K562 (cell line): ENCODE results near the gene USP7. TPM values are rescaled to one million over a fixed set of nuclear protein-coding genes. Genes with fewer than 3 reads are reported as not detected.
A peak's percentile ranks its signal among the peaks of the same experiment; 100 is the strongest.

Source experiments
- CHD2 ChIP-seq: IDR thresholded peaks from 2 replicates; pipeline ENCODE4 v1.6.1; 2011; ENCODE audit warnings: low read depth, low read length
- DACH1 ChIP-seq: fragments of 450-650 bp; IDR thresholded peaks from 2 replicates; pipeline ENCODE4 v1.6.1; 2018; ENCODE audit not compliant: partially characterized antibody
- FOSL1 ChIP-seq: fragments of 200-800 bp; sonication (Bioruptor generic); conservative IDR thresholded peaks from 2 replicates; pipeline ENCODE4 v1.6.1; 2016; ENCODE audit warnings: missing genetic modification characterization, missing compliant biosample characterization
- KHSRP ChIP-seq: fragments of 450-650 bp; IDR thresholded peaks from 2 replicates; pipeline ENCODE4 v1.6.1; 2017
- KLF10 ChIP-seq: fragments of 250-450 bp; sonication (Bioruptor Pico); IDR thresholded peaks from 2 replicates; pipeline ENCODE4 v1.6.1; 2021; ENCODE audit warnings: matching md5 sums
- KLF6 ChIP-seq: fragments of 250-450 bp; sonication (Bioruptor Pico); IDR thresholded peaks from 2 replicates; pipeline ENCODE4 v1.4.0; 2020; ENCODE audit warnings: mild to moderate bottlenecking, moderate library complexity, borderline replicate concordance
- MCM5 ChIP-seq: fragments of 450-650 bp; IDR thresholded peaks from 2 replicates; pipeline ENCODE4 v1.6.1; 2016; ENCODE audit warnings: low read depth
- MEF2D ChIP-seq: conservative IDR thresholded peaks from 2 replicates; pipeline ENCODE4 v1.6.1; 2016; ENCODE audit warnings: low read depth, missing genetic modification characterization, missing compliant biosample characterization
- SETDB1 ChIP-seq: IDR thresholded peaks from one replicate; pipeline ENCODE4 v1.6.1; 2012; ENCODE audit warnings: low read length, control low read depth, inconsistent platforms
- SMARCC2 ChIP-seq: fragments of 450-650 bp; IDR thresholded peaks from 2 replicates; pipeline ENCODE4 v1.6.1; 2017; ENCODE audit warnings: antibody characterized with exemption, moderate library complexity, mild to moderate bottlenecking, low read depth
- ZNF431 ChIP-seq: sonication (generic); formaldehyde crosslinking; IDR thresholded peaks from 2 replicates; pipeline ENCODE4 v1.8.0; 2022; ENCODE audit warnings: mild to moderate bottlenecking, missing genetic modification reagents
- ZNF512 ChIP-seq: IDR thresholded peaks from 2 replicates; pipeline ENCODE4 v1.6.1; 2016; ENCODE audit warnings: missing genetic modification characterization, missing compliant biosample characterization
- ZNF717 ChIP-seq: fragments of 250-450 bp; sonication (Bioruptor Pico); IDR thresholded peaks from 2 replicates; pipeline ENCODE4 v1.5.0; 2021
- polyA plus RNA-seq, 8 experiments: library from polyadenylated mRNA; depleted of rRNA in 4 of 8; stranded (reverse) in 5 of 8; unstranded in 3 of 8; fragments of >200 nt; fragmentation: Nextera tagmentation in 2 of 8; fragmentation: Illumina TruSeq in 1 of 8; extraction: Ambion mirVana in 2 of 8; extraction: Trizol in 1 of 8; gene quantifications; 2 replicates each; pipeline versions ENCODE4 v1.2.1 to v1.2.3, GENCODE V29; 2011 to 2014; ENCODE audit warnings: inconsistent platforms in 1 of 8, missing spikeins in 1 of 8
- total RNA-seq, 7 experiments: library from RNA; depleted of rRNA in 6 of 7; stranded (reverse); fragments of >200 nt in 6 of 7; fragmentation: Illumina TruSeq in 2 of 7; extraction: Trizol in 2 of 7; gene quantifications; 2 replicates each; pipeline versions ENCODE4 v1.2.1 to v1.2.3, GENCODE V29; 2011 to 2021; ENCODE audit warnings: low replicate concordance in 1 of 7
- TF ChIP-seq, protein P1 (sequence below): fragments of 250-450 bp; sonication (Bioruptor Pico); IDR thresholded peaks from 2 replicates; pipeline ENCODE4 v1.5.0; 2021; ENCODE audit warnings: mild to moderate bottlenecking, borderline replicate concordance
- TF ChIP-seq, protein P2 (sequence below), 3 experiments: IDR thresholded peaks in 2 of 3; conservative IDR thresholded peaks in 1 of 3; 2 replicates each; pipeline ENCODE4 v1.5.1; 2011 to 2012; ENCODE audit warnings: low read length in 3 of 3, mild to moderate bottlenecking in 3 of 3, control low read depth in 2 of 3, improper control_type of control experiment in 1 of 3, inconsistent platforms in 1 of 3, low read depth in 1 of 3, mixed read lengths in 1 of 3, moderate library complexity in 1 of 3; ENCODE audit not compliant: insufficient read depth in 2 of 3
- TF ChIP-seq, protein P3 (sequence below): fragments of 450-650 bp; formaldehyde crosslinking; IDR thresholded peaks from 2 replicates; pipeline ENCODE4 v1.4.0; 2020; ENCODE audit warnings: mild to moderate bottlenecking, moderate library complexity
- TF ChIP-seq, protein P4 (sequence below): fragments of 450-650 bp; formaldehyde crosslinking; IDR thresholded peaks from 2 replicates; pipeline ENCODE4 v1.4.0; 2020; ENCODE audit warnings: mild to moderate bottlenecking

USP7 gene
- total and polyA plus RNA-seq, 9 of the 15 experiments (the other 6 are each of a cell fraction or from before 2014, with no cell fraction given) = 17.1 to 145 (median 57.9) TPM

DNA sequence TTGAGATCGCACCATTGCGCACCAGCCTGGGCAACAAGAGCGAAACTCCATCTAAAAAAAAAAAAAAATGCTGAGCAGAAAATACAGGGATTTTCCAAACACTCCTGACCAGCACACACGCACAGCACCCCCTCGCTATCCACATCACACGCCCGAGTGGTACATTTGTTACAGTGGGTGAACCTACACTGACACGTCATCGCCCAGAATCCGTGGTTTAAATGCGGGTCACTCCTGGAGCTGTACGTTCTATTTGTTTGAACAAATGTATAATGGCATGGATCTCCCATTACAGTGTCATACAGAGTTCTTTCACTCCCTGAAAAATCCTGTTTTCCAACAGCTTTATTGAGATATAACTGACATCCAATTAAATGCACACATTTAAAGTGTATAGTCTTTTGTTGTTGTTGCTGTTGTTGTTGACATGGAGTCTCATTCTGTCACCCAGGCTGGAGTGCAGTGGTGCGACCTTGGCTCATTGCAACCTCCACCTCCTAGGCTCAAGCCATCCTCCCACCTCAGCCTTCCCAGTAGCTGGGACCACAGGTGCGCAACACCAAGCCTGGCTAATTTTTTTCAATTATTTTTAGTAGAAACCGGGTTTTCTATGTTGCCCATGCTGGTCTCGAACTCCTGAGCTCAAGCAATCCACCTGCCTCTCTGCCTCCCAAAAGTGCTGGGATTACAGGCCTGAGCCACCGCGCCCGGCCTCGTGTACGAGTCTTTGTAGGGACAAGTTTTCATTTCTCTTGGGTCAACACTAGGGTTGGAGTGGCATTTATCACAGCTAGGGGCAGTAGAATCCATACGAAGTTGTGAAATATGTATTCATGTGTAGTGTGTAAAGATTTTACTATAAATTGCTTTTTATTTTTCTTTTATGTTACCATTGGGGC lies 90.5 kb downstream of the USP7 start (continued):
- TF ChIP-seq, protein P1, sequence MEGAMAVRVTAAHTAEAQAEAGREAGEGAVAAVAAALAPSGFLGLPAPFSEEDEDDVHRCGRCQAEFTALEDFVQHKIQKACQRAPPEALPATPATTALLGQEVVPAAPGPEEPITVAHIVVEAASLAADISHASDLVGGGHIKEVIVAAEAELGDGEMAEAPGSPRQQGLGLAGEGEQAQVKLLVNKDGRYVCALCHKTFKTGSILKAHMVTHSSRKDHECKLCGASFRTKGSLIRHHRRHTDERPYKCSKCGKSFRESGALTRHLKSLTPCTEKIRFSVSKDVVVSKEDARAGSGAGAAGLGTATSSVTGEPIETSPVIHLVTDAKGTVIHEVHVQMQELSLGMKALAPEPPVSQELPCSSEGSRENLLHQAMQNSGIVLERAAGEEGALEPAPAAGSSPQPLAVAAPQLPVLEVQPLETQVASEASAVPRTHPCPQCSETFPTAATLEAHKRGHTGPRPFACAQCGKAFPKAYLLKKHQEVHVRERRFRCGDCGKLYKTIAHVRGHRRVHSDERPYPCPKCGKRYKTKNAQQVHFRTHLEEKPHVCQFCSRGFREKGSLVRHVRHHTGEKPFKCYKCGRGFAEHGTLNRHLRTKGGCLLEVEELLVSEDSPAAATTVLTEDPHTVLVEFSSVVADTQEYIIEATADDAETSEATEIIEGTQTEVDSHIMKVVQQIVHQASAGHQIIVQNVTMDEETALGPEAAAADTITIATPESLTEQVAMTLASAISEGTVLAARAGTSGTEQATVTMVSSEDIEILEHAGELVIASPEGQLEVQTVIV (CRISPR knock-in tag) = no peak
- TF ChIP-seq SMARCC2 (no peak), KLF10 (no peak), DACH1 (no peak), KLF6 (CRISPR knock-in tag) (no peak), SETDB1 (no peak), MEF2D (tag) (no peak), FOSL1 (tag) (no peak), CHD2 (no peak), ZNF512 (tag) (no peak), ZNF431 (CRISPR knock-in tag) (no peak), ZNF717 (no peak), KHSRP (no peak), MCM5 (no peak)
- TF ChIP-seq, protein P2, sequence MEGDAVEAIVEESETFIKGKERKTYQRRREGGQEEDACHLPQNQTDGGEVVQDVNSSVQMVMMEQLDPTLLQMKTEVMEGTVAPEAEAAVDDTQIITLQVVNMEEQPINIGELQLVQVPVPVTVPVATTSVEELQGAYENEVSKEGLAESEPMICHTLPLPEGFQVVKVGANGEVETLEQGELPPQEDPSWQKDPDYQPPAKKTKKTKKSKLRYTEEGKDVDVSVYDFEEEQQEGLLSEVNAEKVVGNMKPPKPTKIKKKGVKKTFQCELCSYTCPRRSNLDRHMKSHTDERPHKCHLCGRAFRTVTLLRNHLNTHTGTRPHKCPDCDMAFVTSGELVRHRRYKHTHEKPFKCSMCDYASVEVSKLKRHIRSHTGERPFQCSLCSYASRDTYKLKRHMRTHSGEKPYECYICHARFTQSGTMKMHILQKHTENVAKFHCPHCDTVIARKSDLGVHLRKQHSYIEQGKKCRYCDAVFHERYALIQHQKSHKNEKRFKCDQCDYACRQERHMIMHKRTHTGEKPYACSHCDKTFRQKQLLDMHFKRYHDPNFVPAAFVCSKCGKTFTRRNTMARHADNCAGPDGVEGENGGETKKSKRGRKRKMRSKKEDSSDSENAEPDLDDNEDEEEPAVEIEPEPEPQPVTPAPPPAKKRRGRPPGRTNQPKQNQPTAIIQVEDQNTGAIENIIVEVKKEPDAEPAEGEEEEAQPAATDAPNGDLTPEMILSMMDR (IDR thresholded peaks at IDR 0.05 in 2 of 3, conservative IDR thresholded peaks at IDR 0.05 in 1 of 3; ENCODE audit: insufficient read depth in 2 of 3, low read depth in 1 of 3, low read length in 3 of 3) = peak in 2 of 3 experiments; percentile 53 to 55; a peak in 3 of 6 replicates
- TF ChIP-seq, protein P3, sequence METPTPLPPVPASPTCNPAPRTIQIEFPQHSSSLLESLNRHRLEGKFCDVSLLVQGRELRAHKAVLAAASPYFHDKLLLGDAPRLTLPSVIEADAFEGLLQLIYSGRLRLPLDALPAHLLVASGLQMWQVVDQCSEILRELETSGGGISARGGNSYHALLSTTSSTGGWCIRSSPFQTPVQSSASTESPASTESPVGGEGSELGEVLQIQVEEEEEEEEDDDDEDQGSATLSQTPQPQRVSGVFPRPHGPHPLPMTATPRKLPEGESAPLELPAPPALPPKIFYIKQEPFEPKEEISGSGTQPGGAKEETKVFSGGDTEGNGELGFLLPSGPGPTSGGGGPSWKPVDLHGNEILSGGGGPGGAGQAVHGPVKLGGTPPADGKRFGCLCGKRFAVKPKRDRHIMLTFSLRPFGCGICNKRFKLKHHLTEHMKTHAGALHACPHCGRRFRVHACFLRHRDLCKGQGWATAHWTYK = no peak
- TF ChIP-seq, protein P4, sequence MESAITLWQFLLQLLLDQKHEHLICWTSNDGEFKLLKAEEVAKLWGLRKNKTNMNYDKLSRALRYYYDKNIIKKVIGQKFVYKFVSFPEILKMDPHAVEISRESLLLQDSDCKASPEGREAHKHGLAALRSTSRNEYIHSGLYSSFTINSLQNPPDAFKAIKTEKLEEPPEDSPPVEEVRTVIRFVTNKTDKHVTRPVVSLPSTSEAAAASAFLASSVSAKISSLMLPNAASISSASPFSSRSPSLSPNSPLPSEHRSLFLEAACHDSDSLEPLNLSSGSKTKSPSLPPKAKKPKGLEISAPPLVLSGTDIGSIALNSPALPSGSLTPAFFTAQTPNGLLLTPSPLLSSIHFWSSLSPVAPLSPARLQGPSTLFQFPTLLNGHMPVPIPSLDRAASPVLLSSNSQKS (CRISPR knock-in tag) = no peak
